ENCODE data around the gene GPR158. TPM values are rescaled to one million over a fixed set of nuclear protein-coding genes. Genes with fewer than 3 reads are reported as not detected.

GPR158 gene
- total RNA-seq, 1 donor from 2014 or later = not detected

DNA sequence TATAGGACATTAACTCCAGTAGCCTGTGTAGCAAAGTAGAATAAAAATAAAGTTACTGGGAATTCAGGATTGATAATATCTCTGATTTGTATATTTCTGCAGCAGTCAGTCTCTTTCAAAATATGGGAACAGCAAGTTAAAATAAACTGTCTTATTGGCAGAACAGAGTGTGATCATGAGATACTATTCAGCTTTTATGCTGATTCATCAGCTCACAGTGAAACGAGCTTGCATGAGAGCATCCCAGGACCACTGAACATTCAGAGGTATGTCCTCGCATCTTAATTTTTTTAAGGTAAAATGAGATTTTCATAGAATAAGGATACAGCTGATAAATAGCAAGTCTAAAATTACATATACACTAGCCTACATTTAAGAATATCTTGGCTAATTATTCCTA, 476.7 kb downstream of the GPR158 start:
- intact Hi-C loops (cut with micrococcal nuclease) = no loop called here
- DNase-seq = no peak
- Mint-ChIP-seq H3K27ac (no peak overlapping the region), H3K27me3 (no peaks in the 10 kb centered on the region), H3K4me3 (no peak overlapping the region), H3K4me1 (no peaks in the 10 kb centered on the region), H3K9me3 (no peaks in the 10 kb centered on the region), H3K36me3 (ENCODE audit: low read depth) (no peaks in the 10 kb centered on the region)

Other genes with a start within 250 kb of the GPR158 start
- gene PRTFDC1, start 222.4 kb upstream of the GPR158 start, total RNA-seq = 0.21 and 0.50 TPM in 2 replicates
- not detected in 2 replicates for gene ENKUR, start 158.8 kb upstream of the GPR158 start, total RNA-seq
- gene THNSL1, start 158.4 kb upstream of the GPR158 start, total RNA-seq = 3.6 and 4.2 TPM in 2 replicates

Measured in activated CD4-positive, alpha-beta T cell treated with anti-CD3 and anti-CD28 coated beads, Interleukin-2, amount 10 ng/mL, durations not matched to agents 24 days and 14 days (primary cell).